GM06990 (cell line): ENCODE data around the gene GRM7.

Experiments
- DNase-seq: peaks from one replicate; pipeline ENCODE4 v3.0.0-alpha.2; 2011; ENCODE audit not compliant: insufficient read length; ENCODE audit errors: extremely low read depth
- H3K27me3 ChIP-seq: replicated peaks from 2 replicates; pipeline ENCODE4 v1.6.0; 2011; ENCODE audit warnings: low read length; ENCODE audit not compliant: control insufficient read depth, insufficient read depth
- H3K36me3 ChIP-seq: 2 replicates; pipeline ENCODE4 v1.5.1; 2011; ENCODE audit warnings: low read length; ENCODE audit not compliant: control insufficient read depth, insufficient read depth
- H3K4me3 ChIP-seq: replicated peaks from 2 replicates; pipeline ENCODE4 v1.5.1; 2011; ENCODE audit warnings: low read depth, mild to moderate bottlenecking, control low read depth, low read length
- TF ChIP-seq, protein P1 (sequence below): IDR thresholded peaks from 2 replicates; pipeline ENCODE4 v1.5.1; 2011; ENCODE audit warnings: low read length, control low read depth, mild to moderate bottlenecking, inconsistent platforms; ENCODE audit not compliant: insufficient read depth, poor library complexity, severe bottlenecking

The GRM7 gene

GRCh38 chr3:7062714-7063113 is 201.8 kb downstream of the GRM7 start:
- TF ChIP-seq, protein P1, sequence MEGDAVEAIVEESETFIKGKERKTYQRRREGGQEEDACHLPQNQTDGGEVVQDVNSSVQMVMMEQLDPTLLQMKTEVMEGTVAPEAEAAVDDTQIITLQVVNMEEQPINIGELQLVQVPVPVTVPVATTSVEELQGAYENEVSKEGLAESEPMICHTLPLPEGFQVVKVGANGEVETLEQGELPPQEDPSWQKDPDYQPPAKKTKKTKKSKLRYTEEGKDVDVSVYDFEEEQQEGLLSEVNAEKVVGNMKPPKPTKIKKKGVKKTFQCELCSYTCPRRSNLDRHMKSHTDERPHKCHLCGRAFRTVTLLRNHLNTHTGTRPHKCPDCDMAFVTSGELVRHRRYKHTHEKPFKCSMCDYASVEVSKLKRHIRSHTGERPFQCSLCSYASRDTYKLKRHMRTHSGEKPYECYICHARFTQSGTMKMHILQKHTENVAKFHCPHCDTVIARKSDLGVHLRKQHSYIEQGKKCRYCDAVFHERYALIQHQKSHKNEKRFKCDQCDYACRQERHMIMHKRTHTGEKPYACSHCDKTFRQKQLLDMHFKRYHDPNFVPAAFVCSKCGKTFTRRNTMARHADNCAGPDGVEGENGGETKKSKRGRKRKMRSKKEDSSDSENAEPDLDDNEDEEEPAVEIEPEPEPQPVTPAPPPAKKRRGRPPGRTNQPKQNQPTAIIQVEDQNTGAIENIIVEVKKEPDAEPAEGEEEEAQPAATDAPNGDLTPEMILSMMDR: no peak
- DNase-seq: no peak
- Histone ChIP-seq H3K4me3 (no peak overlapping the region), H3K36me3 (no peaks in the 10 kb centered on the region), H3K27me3 (no peaks in the 10 kb centered on the region)

DNA sequence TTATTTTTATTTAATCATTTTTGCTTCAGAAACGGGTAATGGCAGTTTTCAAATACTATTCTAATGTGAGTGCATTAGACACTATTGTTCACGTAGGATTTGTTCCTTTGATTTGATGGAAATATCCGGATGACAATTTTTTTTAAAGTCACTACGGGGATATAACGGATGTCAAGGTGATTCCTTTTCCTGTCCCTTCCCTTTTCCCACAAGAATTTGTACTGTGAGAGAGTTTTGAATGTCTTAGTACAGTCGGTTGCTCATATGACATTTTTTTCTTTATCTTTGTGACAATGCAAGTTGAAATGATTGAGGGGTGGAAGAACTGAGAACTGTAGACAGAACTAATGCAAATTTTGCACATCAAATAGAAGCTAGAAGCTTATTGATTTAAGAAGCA is 209.5 kb downstream of the GRM7 start:
- Histone ChIP-seq H3K27me3 (no peaks in the 10 kb centered on the region), H3K4me3 (no peak overlapping the region), H3K36me3 (no peaks in the 10 kb centered on the region)
- DNase-seq: no peak
- TF ChIP-seq, protein P1: no peak

DNA sequence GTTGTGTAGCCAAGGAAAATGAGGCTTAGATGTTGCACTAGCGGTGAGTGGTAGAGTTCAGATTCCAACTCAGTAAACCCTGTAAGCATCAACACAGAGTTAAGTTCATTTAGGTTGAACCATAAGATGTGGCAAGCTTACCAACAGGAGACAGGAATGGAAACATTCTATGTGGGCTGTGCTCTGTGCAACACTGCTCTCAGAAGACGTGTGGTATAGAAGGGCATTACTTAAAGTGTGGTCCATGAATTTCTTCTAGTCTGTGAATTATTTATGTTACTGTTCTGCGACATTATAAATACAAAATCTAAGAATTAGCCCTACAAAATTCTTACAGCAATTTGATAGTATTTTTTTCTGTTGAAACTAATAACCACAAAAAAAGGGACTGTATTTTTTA is 213.3 kb downstream of the GRM7 start:
- DNase-seq: no peak
- no peaks in the 10 kb centered on the region for H3K27me3 ChIP-seq
- no peak overlapping the region for H3K4me3 ChIP-seq
- no peaks in the 10 kb centered on the region for H3K36me3 ChIP-seq
- TF ChIP-seq, protein P1: no peak

- TF ChIP-seq, protein P1: no peak
- H3K4me3 ChIP-seq: no peak overlapping the region
- no peaks in the 10 kb centered on the region for H3K27me3 ChIP-seq
- DNase-seq: no peak
- no peaks in the 10 kb centered on the region for H3K36me3 ChIP-seq
Observed at GRCh38 chr3:7075117-7075516, 214.2 kb downstream of the GRM7 start.

DNA sequence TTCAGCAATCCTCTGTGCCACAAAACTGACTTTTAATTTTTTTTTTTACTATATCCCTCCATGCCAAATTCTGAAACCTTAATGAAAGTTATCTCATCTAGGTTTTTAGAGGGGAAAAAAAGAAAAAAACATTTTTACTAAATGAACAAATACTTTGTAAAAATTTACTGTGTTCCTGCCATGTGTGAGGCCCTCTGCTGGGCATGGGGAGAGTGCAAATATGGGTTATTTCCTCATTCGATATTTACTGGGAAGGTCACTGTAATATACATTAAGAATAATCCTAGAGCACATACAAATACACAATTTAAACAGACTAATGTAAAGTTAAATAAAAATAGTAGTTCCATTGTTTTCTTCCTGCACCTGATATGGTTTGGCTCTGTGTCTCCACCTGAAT is 215.0 kb downstream of the GRM7 start:
- Histone ChIP-seq H3K36me3 (no peaks in the 10 kb centered on the region), H3K4me3 (no peak overlapping the region), H3K27me3 (no peaks in the 10 kb centered on the region)
- DNase-seq: no peak
- TF ChIP-seq, protein P1: peak; percentile 45

GRCh38 chr3:7082244-7082643 is 221.3 kb downstream of the GRM7 start:
- Histone ChIP-seq H3K27me3 (no peaks in the 10 kb centered on the region), H3K36me3 (no peaks in the 10 kb centered on the region), H3K4me3 (no peak overlapping the region)
- TF ChIP-seq, protein P1: no peak
- no peak for DNase-seq
